LNCaP clone FGC (cell line): Measurements from ENCODE around the gene ZG16.
"Not testable (repeated sequence)": the region's sequence is repeated elsewhere in the genome, so short reads cannot be mapped to it uniquely, and the experiment has no call there.

Source experiments
- DNase-seq: peaks from one replicate; pipeline ENCODE4 v3.0.0-alpha.2; 2011; ENCODE audit warnings: low read depth
- H3K4me3 ChIP-seq: 2 replicates; pipeline ENCODE4 v1.5.1; 2011; ENCODE audit warnings: mild to moderate bottlenecking, low read depth, low read length, control low read depth
- TF ChIP-seq, protein P1 (sequence below): IDR thresholded peaks from 2 replicates; pipeline ENCODE4 v1.5.1; 2012; ENCODE audit warnings: mild to moderate bottlenecking; ENCODE audit not compliant: control insufficient read depth, insufficient read depth; ENCODE audit errors: extremely low read depth

ZG16 gene

DNA sequence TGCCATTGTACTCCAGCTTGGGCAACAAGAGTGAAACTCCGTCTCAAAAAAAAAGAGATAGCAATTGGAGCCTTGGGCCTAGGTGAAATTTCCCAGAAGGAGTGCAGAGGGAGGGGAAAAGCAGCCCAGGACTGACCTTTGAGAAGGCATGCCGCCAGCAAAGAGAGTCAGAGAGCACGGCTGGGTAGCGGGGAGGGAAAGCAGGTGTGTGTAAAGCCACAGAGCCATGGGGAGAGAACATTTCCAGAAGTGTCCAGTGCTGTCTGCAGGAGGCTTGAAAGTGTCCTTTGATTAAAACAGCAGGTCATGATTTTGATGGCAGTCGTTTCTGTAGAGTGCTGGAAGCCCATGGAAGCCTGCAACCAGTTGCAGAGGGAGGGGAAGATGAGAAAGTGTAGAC is 40.3 kb upstream of the ZG16 start:
- TF ChIP-seq, protein P1, sequence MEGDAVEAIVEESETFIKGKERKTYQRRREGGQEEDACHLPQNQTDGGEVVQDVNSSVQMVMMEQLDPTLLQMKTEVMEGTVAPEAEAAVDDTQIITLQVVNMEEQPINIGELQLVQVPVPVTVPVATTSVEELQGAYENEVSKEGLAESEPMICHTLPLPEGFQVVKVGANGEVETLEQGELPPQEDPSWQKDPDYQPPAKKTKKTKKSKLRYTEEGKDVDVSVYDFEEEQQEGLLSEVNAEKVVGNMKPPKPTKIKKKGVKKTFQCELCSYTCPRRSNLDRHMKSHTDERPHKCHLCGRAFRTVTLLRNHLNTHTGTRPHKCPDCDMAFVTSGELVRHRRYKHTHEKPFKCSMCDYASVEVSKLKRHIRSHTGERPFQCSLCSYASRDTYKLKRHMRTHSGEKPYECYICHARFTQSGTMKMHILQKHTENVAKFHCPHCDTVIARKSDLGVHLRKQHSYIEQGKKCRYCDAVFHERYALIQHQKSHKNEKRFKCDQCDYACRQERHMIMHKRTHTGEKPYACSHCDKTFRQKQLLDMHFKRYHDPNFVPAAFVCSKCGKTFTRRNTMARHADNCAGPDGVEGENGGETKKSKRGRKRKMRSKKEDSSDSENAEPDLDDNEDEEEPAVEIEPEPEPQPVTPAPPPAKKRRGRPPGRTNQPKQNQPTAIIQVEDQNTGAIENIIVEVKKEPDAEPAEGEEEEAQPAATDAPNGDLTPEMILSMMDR, result no peak
- no peak for DNase-seq
- H3K4me3 ChIP-seq, result no peak overlapping the region

DNA sequence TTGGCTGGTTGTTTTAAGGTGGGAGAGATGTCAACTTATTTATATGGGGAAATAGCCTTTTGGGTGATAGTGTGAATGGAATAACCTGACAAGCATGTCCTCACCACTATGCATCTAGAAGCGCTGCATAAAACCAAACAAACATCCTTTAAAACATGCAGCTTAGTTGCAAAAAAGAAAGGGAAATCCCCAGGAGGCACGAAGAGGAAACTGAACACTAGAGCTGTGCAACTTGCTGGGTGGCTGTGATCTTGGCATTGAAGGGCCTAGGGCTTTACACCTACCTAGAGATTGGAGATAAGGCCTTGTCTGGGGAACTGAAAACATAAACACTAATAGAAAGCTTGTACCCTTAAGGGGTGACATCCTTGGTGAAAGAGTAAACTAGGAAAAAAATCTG is 39.5 kb upstream of the ZG16 start:
- TF ChIP-seq, protein P1, result no peak
- DNase-seq, result peak; percentile 75
- H3K4me3 ChIP-seq, result no peak overlapping the region

DNA sequence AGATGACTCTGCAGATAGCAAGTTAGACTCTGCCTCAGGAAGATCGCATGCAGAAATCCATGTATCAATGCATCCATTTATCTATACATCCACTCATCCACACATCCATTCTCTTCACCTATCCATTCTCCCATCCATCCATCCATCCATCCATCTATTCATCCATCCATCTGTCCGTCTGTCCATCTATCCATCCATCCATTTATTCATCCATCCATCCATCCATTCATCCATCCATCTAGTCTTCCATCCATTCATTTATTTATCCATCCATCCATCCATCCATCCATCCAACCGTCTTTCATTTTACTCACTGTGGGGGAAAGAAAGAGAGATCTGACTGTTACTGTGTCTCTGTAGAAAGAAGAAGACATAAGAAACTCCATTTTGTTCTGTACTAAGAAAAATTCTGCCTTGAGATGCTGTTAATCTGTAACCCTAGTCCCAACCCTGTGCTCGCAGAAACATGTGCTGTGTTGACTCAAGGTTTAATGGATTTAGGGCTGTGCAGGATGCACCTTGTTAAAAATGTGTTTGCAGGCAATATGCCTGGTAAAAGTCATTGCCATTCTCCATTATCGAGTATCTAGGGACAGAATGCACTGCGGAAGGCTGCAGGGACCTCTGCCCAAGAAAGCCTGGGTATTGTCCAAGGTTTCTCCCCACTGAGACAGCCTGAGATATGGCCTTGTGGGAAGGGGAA is 38.0 kb upstream of the ZG16 start:
- DNase-seq, result peak; percentile 94
- H3K4me3 ChIP-seq, result not testable (repeated sequence)

DNA sequence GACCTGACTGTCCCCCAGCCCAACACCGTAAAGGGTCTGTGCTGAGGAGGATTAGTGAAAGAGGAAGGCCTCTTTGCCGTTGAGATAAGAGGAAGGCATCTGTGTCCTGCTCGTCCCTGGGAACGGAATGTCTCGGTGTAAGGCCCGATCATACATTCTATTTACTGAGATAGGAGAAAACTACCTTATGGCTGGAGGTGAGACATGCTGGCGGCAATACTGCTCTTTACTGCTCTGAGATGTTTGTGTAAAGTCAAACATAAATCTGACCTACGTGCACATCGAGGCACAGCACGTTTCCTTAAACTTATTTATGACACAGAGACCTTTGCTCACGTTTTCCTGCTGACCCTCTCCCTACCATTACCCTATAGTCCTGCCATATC is 37.4 kb upstream of the ZG16 start:
- DNase-seq, result peak; percentile 57
- not testable (repeated sequence) for H3K4me3 ChIP-seq

DNA sequence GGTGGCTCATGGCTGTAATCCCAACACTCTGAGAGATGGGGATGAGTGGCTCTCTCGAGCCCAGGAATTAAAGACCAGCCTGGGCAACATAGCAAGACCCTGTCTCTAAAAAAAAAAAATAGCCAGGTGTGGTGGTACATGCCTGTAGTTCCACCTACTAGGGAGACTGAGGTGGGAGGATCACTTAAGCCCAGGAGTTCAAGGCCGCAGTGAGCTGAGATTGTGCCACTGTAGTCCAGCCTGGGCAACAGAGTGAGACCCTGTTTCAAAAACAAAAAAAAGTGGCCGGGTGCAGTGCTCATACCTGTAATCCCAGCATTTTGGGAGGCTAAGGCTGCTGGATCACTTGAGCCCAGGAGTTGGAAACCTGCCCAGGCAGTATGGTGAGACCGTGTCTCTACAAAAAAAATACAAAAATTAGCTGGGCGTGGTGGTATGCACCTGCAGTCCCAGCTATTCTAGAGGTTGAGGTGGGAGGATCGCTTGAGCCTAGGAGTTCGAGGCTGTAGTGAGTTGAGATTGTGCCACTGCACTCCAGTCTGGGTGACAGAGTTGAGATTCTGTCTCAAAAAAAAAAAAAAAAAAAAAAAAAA is 35.3 kb upstream of the ZG16 start:
- no peak for DNase-seq
- no peak overlapping the region for H3K4me3 ChIP-seq
- TF ChIP-seq, protein P1, result no peak

DNA sequence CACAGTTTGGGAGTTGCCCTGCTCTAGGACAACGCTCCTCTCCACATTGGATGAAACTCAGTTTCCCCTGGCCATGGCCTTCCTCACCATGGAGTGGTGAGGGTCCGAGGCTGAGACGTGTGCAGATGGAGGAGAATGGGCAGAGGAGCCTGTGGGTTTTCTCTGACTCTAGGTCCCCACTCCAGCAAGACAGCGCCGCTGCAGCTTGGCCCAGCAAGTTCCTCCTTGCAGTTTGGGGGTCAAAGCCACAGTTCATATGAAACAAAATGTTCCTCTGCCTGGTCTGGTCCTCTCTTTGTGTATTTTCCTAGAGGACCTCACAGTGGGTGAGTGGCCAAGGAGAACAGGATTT is 34.6 kb upstream of the ZG16 start:
- no peak for DNase-seq
- TF ChIP-seq, protein P1, result no peak
- no peak overlapping the region for H3K4me3 ChIP-seq

DNA sequence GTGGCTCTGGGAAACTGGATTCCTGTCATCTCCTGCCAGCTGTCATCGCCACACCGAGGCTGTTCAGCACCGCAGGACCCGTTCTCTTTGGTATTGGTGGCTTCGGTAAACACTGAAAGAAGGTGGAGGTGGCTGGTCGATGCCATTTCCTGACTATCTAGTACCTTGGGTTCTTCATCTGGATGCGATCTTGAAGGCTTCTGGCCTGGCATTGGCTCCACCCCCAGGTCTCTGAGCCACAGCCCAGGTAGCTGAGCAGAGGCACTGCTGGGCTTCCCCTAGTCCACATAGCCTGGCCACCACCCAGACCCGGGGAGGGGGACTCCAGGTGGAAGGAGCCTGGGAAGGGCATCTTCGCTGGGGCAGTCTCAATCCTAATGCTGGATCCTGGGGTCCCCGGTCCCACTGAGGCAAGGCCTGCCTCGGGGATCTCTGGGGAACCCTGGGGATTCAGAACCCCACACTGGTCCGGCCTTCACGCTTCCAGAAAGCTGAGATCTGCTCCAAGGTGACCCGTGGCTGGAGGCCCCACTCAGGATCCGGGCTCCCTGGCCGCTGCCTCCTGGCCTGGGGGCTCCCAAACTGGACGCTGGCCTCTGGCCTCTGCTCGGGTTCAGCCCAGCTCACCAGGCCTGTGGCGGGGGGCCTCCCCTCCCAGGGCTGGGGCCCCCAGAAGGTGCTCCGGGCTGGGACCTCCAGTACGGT is 34.1 kb upstream of the ZG16 start:
- no peak overlapping the region for H3K4me3 ChIP-seq
- TF ChIP-seq, protein P1, result no peak
- DNase-seq, result peak; percentile 26
